Transverse colon (tissue), 4 donors: ENCODE results near the gene UNC13A.

Experiments used
- CTCF ChIP-seq, 5 experiments: fragments of 200-600 bp in 3 of 5; fragments of 450-650 bp in 2 of 5; sonication (generic) in 3 of 5; IDR thresholded peaks; 1 replicate in 2 of 5; 2 replicates in 3 of 5; pipeline ENCODE4 v1.5.1; 2016 to 2017; ENCODE audit warnings: antibody characterized with exemption in 5 of 5, inconsistent platforms in 3 of 5, mild to moderate bottlenecking in 2 of 5, moderate library complexity in 1 of 5
- EP300 ChIP-seq: sonication (generic); formaldehyde crosslinking; IDR thresholded peaks from one replicate; pipeline ENCODE4 v1.6.1; 2017; ENCODE audit warnings: antibody characterized with exemption, low read depth
- POLR2A ChIP-seq: fragments of 450-650 bp; IDR thresholded peaks from one replicate; pipeline ENCODE4 v1.6.1; 2016; ENCODE audit warnings: antibody characterized with exemption, mild to moderate bottlenecking, moderate library complexity
- POLR2AphosphoS5 ChIP-seq, 3 donors: sonication (generic); formaldehyde crosslinking; IDR thresholded peaks; one replicate each; pipeline ENCODE4 v1.6.1; 2016; ENCODE audit warnings: antibody characterized with exemption in 3 of 3

DNA sequence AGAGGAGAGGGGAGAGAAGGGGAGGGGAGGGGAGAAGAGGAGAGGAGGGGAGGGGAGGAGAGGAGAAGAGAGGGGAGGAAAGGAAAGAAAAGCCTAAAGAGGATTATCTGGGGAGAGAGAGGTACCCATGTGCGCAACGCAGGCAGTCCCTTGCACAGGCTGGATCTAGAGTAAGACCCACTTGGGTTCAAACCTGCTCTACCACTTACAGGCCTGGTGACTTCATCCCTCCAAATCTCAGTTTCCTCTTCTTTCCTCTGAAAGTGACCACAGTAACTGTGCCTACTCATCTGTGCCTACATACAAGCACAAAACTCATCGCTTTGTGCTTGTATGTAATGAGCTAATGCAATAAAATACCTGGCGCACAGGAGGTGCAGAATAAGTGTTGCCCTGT, 30.4 kb upstream of the UNC13A start:
- TF ChIP-seq EP300 (no peak), CTCF (IDR thresholded peaks at IDR 0.05) (no peak), POLR2A (no peak), POLR2AphosphoS5 (IDR thresholded peaks at IDR 0.05) (no peak)
